HG03565 (cell line): ENCODE data around the gene LRRC70.

Experiments
- ATAC-seq: cut with Tn5 transposase; IDR thresholded peaks from one replicate; pipeline ENCODE4 v1.9.1; 2021; ENCODE audit warnings: mild to moderate bottlenecking, moderate library complexity; ENCODE audit not compliant: unreplicated experiment

LRRC70 gene

DNA sequence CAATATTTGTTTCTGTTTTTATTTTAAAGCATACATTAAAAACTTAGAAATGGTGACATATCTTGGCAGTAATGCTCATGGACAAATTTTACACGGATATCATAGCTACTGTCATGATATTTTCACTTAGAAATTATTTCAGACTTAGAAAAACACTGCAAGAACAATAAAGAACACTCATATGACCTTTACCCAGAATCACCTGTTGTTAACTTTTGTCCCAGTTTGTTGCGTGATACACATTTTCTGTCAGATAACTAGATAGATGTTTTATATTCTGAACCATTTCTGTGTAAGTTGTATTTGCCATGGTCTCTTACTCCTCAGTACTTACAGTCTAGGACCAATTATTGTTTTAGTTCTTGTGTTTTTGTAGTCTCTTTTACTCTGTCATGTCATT, 3.6 kb upstream of the LRRC70 start:
- no peak for ATAC-seq

GRCh38 chr5:62575489-62575888, 3.1 kb upstream of the LRRC70 start:
- no peak for ATAC-seq

- ATAC-seq, result no peak
Observed at GRCh38 chr5:62576570-62577170, 1.9 kb upstream of the LRRC70 start.

DNA sequence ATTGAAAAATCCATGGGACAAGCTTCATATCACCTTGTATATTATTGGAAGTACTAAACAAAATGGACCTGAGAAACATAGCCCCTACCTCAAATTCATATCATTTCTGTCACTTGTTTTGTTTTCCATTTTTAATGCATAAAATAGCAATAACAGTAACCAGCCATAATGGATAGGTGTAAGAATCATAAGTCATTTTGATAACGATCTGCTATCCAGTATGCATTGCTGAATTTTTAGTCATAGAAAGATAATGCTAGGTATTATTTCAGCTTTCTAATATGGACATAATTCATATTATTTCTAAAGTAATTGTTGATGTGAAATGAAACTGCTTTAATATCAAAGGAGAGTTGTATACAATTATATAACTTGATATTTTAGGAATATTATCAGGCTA, 1.1 kb upstream of the LRRC70 start:
- ATAC-seq, result no peak

- ATAC-seq, result no peak
Observed at GRCh38 chr5:62579761-62580160, 1.1 kb downstream of the LRRC70 start.

DNA sequence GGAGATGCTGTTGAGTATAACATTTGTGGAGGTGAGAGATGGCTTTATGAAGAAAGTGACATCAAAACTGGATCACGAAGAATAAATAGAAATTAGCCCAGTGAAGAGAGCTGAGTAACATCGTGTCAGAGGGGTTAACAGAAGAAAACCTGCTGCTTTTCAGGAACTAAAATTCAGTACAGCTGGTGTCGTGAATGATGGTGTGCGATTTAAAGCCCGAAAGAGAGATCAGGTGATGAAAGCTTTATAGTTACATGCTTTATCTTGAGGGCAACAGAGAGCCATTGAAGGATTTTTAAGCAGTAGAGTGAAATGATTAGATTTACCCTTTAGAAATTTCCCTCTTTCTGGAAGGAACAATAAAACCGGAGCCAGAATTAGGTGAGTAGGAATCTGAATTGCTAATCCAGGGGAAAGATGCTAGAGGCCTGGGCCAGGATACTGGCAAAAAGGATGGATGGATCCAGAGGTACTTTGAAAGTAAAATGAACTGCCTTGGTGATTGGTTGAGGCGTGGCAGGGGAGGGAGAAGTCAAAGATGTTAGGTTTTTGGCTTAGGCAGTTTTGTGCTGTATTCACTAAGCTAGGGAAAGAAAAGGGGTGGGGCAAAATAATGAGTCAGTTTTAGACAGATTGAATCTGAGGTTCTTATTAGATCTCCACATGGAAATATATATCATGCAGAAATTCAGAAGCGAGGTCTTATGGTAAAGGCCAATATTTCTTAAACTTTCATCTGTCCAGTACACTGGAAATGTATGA, 3.4 kb downstream of the LRRC70 start:
- ATAC-seq, result no peak

DNA sequence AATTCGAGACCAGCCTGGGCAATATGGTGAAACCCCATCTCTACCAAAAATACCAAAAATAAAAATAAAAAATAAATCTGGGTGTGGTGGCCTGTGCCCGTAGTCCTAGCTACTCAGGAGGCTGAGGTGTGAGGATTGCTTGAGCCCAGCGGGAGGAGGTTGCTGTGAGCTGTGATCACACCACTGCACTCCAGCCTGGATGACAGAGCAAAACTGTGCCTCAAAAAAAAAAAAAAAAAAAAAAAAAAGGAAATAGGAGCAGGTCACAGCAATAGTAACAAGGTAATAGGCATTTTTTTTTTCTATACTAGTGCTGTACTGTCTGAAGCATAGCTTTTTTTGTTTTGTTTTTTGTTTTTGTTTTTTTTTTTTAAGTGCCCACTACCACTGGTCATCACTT, 5.8 kb downstream of the LRRC70 start:
- no peak for ATAC-seq

DNA sequence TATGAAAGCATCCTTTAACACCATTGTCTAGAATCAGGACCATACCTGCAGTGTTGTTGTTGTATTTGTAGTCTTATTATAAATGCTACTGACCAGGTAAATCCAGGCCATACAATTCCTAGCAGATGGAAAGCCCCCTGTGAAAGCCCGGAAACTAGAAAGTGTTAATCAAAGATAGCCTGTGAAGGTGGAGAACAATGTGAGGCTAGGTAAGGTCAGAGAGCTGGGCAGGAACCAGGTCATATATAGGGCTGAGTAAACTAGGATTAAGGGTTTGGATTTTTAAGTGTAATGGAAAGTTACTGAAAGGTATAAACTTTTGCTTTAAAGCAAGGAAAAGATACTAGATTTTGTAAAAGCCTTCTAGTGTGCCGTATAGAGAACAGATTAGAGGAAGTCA, 6.7 kb downstream of the LRRC70 start:
- ATAC-seq, result no peak

DNA sequence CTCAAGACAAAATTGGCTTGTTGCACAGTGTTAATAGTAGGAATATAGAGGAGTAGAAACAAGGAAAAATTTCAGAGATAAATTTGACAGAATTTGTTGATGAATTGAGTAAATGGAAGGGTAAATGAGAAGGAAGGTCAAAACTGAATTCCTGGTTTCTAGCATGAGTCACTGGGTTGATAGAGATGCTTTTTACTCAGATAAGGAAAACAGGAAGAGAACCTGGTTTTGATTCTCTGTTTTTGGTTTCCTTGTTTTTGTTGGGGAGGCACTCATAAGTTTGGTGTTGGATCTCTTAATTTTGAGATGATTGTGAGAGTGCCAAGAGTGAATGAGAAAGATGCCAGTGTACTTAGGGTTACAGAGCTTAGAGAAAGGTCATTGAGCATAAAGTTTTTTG, 7.1 kb downstream of the LRRC70 start:
- ATAC-seq, result no peak

- ATAC-seq, result no peak
Observed at GRCh38 chr5:62587737-62588136, 9.1 kb downstream of the LRRC70 start.

DNA sequence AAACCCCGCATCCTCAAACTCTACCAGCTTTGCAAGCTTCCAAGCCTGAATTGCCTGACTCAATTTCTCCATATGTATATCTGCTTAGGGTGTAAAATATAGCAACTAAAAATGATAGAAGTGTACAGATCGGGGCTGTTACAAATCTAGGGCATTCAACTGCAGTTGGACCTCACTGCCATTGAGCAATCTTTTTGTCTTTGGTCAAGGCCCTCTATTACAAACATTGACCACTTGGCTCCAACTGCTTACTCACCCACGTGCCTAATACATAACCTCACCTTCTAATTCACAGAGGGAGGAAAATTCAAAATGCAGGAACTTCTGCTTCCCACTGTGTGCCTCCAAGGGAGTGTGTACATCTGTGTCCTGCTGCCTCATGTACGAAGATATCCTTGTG, 10.0 kb downstream of the LRRC70 start:
- no peak for ATAC-seq

DNA sequence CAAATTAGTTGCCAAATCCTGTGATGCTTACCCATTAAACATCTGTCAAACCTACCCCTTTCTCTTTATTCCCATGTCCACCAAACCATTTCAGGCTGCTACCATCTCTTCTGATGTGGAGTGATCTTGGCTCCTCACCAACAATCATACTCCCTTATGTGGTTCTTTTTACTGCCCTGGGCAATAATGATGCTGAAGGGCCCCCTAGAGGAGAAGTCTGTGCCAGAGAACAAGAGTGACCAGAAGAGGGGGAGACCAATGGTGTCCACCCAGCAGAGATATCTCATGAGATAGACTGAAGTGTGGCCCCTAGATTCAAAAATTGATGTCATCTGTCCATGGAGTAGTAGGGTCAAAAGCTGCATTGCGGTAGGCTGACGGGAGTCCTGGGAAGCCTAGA, 10.9 kb downstream of the LRRC70 start:
- no peak for ATAC-seq

GRCh38 chr5:62590387-62590786, 11.8 kb downstream of the LRRC70 start:
- no peak for ATAC-seq

DNA sequence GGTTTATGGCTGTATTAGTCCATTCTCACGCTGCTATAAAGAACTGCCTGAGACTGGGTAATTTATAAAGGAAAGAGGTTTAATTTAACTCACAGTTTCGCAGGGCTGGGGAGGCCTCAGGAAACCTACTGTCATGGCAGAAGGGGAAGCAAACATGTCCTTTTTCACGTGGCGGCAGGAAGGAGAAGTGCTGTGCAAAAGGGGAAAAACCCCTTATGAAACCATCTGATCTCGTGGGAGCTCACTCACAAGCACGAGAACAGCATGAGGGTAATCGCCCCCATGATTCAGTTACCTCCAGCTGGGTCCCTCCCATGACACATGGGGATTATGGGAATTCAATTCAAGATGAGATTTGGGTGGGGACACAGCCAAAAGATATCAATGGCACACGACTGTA, 13.9 kb downstream of the LRRC70 start:
- no peak for ATAC-seq

GRCh38 chr5:62593331-62593730, 14.7 kb downstream of the LRRC70 start:
- no peak for ATAC-seq

DNA sequence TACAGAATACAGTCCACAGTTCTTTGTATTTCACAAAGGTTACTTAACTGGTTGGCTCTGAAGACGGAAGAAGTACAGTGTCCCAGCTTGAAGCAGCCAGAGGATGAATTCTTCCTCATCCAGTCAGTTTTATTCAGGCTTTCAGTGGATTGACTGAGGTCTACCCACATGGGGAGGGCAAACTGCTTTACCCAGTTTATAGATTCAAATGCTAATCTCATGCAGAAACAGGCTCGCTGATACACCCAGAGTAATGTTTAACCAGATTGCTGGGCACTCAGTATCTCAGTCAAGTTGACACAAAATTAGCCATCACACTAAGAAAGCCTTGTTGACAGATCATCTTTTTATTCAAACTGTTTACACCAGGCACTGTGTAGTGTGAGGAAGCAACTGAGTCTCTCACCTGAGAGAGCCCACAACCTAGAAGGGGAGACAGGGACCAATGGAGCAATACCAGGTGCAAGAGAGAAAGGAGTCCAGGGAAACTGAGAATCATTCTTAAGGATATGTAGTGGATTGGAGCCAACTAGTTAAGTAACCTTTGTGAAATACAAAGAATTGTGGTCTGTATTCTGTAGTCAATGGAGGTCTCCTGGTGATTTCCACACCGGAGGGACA, 15.9 kb downstream of the LRRC70 start:
- ATAC-seq, result no peak

- ATAC-seq, result no peak
Observed at GRCh38 chr5:62596096-62596495, 17.5 kb downstream of the LRRC70 start.

- ATAC-seq, result no peak
Observed at GRCh38 chr5:62596691-62597090, 18.1 kb downstream of the LRRC70 start.

GRCh38 chr5:62597314-62597713, 18.7 kb downstream of the LRRC70 start:
- no peak for ATAC-seq

DNA sequence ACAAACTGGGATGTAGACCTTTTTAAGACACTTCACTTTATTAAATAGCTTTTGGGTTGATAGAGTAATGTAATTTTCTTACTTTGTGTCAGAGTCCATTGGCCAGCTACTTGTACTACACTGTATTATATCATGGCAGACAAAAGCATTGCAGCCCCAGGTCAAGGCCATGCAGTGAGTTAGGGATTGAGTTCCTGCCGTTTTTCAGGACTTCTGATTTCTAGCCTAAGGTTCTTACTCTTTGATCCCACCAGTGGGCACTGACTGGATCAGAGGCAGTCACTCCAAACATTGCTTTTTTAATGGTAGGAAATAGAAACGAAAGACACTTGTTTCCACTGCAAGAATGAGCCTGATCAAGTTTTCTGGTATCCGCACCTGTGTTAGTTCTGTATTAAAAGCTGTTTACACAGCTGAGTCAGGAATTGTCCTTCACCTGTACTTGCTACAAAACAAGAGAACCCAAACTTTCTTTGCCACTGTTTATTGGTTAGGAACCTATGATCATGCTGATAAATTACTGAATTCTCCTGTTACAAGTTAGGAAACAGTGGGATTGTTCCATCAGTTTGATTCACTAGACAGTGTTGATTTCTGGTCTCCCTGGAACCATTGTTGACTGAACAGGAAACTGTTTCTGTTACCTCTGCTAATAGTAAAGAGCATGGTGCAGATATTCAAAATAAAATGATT, 22.1 kb downstream of the LRRC70 start:
- no peak for ATAC-seq

DNA sequence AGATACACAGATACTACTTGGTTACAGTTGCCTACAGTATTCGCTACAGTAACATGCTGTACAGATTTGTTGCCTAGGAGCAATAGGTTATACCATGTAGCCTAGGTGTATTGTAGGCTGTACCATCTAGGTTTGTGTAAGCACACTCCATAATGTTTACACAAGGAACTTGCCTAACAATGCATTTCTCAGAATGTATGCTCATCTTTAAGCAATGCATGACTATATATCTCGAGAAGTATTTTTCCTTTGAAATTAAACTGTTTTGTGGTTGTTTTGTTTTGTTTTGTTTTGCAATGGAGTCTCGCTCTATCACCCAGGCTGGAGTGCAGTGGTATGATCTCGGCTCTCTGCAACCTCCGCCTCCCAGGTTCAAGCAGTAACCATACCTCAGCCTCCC, 25.3 kb downstream of the LRRC70 start:
- no peak for ATAC-seq

DNA sequence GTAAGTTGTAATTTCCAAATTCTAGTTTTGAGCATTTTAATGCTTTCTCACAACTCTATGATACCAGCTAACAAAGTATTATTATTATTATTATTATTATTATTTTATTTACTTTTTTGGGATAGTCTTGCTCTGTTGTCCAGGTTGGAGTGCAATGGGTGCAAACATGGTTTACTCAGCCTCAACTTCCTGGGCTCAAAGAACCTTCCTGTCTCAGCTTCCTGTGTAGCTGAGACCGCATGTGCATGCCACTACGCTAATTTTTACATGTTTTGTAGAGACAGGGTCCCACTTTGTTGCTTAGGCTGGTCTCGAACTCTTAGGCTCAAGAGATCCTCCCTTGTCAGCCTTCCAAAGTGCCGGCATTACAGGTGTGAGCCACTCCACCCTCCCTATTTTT, 27.0 kb downstream of the LRRC70 start:
- no peak for ATAC-seq
